Measurements from ENCODE around the gene JMJD8.

DNA sequence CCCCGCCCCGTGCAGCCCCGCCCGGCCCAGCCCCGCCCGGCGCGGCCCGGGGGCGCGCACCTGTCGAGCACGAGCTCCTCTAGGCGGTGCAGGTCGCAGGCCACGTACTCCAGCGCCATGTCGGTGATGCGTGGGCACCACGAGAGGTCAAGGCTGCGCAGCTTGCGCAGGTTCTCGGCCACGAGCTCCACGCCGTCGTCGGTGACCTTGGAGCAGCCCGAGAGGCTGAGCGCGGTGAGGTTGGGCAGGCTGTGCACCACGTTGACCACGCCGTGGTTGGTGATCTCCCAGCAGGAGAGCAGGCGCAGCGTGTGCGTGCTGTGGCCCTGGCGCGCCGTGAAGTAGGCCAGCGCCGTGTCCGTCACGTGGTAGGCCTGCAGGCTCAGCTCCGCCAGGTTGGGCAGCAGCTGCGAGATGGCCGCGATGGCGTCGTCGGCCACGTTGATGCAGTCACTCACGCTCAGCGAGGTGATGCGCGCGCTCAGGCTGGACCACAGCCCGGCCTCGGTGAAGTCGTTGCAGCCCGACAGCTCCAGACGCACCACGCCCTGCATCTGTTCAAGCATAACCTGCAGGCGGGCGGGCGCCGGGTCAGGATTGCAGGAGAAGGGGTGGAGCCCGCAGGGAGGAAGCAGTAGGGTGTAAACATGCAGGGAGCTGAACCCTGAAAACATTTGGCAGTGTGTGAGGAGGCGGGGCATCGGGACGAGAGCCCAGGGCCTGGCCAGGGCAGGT, 11.4 kb upstream of the JMJD8 start:
- TF ChIP-seq CREB1 (CRISPR knock-in tag; IDR thresholded peaks at IDR 0.05; ENCODE audit: low read depth) (no peak), POLR2AphosphoS5 (IDR thresholded peaks at IDR 0.05; ENCODE audit: low read depth) (peak; percentile 78), EZH2 (IDR thresholded peaks at IDR 0.05; ENCODE audit: low read depth, unreplicated experiment) (no peak), EZH2phosphoT487 (IDR thresholded peaks at IDR 0.05; ENCODE audit: unreplicated experiment) (no peak), ZNF114 (CRISPR knock-in tag; IDR thresholded peaks at IDR 0.05) (no peak), STAT1 (IDR thresholded peaks at IDR 0.05; ENCODE audit: unreplicated experiment) (no peak), JUNB (IDR thresholded peaks at IDR 0.05; ENCODE audit: unreplicated experiment) (no peak), NANOG (IDR thresholded peaks at IDR 0.05; ENCODE audit: borderline replicate concordance) (no peak), ZNF331 (CRISPR knock-in tag; IDR thresholded peaks at IDR 0.05; ENCODE audit: low read depth) (no peak)
- TF ChIP-seq, protein P1, sequence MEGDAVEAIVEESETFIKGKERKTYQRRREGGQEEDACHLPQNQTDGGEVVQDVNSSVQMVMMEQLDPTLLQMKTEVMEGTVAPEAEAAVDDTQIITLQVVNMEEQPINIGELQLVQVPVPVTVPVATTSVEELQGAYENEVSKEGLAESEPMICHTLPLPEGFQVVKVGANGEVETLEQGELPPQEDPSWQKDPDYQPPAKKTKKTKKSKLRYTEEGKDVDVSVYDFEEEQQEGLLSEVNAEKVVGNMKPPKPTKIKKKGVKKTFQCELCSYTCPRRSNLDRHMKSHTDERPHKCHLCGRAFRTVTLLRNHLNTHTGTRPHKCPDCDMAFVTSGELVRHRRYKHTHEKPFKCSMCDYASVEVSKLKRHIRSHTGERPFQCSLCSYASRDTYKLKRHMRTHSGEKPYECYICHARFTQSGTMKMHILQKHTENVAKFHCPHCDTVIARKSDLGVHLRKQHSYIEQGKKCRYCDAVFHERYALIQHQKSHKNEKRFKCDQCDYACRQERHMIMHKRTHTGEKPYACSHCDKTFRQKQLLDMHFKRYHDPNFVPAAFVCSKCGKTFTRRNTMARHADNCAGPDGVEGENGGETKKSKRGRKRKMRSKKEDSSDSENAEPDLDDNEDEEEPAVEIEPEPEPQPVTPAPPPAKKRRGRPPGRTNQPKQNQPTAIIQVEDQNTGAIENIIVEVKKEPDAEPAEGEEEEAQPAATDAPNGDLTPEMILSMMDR (conservative IDR thresholded peaks at IDR 0.05; ENCODE audit: low read depth in 2 of 2), result no peak
- TF ChIP-seq, protein P2, sequence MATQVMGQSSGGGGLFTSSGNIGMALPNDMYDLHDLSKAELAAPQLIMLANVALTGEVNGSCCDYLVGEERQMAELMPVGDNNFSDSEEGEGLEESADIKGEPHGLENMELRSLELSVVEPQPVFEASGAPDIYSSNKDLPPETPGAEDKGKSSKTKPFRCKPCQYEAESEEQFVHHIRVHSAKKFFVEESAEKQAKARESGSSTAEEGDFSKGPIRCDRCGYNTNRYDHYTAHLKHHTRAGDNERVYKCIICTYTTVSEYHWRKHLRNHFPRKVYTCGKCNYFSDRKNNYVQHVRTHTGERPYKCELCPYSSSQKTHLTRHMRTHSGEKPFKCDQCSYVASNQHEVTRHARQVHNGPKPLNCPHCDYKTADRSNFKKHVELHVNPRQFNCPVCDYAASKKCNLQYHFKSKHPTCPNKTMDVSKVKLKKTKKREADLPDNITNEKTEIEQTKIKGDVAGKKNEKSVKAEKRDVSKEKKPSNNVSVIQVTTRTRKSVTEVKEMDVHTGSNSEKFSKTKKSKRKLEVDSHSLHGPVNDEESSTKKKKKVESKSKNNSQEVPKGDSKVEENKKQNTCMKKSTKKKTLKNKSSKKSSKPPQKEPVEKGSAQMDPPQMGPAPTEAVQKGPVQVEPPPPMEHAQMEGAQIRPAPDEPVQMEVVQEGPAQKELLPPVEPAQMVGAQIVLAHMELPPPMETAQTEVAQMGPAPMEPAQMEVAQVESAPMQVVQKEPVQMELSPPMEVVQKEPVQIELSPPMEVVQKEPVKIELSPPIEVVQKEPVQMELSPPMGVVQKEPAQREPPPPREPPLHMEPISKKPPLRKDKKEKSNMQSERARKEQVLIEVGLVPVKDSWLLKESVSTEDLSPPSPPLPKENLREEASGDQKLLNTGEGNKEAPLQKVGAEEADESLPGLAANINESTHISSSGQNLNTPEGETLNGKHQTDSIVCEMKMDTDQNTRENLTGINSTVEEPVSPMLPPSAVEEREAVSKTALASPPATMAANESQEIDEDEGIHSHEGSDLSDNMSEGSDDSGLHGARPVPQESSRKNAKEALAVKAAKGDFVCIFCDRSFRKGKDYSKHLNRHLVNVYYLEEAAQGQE (IDR thresholded peaks at IDR 0.05; ENCODE audit: unreplicated experiment), result no peak
- TF ChIP-seq, protein P3, sequence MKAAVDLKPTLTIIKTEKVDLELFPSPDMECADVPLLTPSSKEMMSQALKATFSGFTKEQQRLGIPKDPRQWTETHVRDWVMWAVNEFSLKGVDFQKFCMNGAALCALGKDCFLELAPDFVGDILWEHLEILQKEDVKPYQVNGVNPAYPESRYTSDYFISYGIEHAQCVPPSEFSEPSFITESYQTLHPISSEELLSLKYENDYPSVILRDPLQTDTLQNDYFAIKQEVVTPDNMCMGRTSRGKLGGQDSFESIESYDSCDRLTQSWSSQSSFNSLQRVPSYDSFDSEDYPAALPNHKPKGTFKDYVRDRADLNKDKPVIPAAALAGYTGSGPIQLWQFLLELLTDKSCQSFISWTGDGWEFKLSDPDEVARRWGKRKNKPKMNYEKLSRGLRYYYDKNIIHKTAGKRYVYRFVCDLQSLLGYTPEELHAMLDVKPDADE (IDR thresholded peaks at IDR 0.05), result no peak
- TF ChIP-seq, protein P4, sequence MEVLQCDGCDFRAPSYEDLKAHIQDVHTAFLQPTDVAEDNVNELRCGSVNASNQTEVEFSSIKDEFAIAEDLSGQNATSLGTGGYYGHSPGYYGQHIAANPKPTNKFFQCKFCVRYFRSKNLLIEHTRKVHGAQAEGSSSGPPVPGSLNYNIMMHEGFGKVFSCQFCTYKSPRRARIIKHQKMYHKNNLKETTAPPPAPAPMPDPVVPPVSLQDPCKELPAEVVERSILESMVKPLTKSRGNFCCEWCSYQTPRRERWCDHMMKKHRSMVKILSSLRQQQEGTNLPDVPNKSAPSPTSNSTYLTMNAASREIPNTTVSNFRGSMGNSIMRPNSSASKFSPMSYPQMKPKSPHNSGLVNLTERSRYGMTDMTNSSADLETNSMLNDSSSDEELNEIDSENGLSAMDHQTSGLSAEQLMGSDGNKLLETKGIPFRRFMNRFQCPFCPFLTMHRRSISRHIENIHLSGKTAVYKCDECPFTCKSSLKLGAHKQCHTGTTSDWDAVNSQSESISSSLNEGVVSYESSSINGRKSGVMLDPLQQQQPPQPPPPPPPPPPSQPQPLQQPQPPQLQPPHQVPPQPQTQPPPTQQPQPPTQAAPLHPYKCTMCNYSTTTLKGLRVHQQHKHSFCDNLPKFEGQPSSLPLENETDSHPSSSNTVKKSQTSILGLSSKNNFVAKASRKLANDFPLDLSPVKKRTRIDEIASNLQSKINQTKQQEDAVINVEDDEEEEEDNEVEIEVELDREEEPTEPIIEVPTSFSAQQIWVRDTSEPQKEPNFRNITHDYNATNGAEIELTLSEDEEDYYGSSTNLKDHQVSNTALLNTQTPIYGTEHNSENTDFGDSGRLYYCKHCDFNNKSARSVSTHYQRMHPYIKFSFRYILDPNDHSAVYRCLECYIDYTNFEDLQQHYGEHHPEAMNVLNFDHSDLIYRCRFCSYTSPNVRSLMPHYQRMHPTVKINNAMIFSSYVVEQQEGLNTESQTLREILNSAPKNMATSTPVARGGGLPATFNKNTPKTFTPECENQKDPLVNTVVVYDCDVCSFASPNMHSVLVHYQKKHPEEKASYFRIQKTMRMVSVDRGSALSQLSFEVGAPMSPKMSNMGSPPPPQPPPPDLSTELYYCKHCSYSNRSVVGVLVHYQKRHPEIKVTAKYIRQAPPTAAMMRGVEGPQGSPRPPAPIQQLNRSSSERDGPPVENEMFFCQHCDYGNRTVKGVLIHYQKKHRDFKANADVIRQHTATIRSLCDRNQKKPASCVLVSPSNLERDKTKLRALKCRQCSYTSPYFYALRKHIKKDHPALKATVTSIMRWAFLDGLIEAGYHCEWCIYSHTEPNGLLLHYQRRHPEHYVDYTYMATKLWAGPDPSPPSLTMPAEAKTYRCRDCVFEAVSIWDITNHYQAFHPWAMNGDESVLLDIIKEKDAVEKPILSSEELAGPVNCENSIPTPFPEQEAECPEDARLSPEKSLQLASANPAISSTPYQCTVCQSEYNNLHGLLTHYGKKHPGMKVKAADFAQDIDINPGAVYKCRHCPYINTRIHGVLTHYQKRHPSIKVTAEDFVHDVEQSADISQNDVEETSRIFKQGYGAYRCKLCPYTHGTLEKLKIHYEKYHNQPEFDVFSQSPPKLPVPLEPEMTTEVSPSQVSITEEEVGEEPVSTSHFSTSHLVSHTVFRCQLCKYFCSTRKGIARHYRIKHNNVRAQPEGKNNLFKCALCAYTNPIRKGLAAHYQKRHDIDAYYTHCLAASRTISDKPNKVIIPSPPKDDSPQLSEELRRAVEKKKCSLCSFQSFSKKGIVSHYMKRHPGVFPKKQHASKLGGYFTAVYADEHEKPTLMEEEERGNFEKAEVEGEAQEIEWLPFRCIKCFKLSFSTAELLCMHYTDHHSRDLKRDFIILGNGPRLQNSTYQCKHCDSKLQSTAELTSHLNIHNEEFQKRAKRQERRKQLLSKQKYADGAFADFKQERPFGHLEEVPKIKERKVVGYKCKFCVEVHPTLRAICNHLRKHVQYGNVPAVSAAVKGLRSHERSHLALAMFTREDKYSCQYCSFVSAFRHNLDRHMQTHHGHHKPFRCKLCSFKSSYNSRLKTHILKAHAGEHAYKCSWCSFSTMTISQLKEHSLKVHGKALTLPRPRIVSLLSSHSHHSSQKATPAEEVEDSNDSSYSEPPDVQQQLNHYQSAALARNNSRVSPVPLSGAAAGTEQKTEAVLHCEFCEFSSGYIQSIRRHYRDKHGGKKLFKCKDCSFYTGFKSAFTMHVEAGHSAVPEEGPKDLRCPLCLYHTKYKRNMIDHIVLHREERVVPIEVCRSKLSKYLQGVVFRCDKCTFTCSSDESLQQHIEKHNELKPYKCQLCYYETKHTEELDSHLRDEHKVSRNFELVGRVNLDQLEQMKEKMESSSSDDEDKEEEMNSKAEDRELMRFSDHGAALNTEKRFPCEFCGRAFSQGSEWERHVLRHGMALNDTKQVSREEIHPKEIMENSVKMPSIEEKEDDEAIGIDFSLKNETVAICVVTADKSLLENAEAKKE (CRISPR knock-in tag; IDR thresholded peaks at IDR 0.05), result no peak
